ENCODE results near the gene IFNL1.
"Not testable (repeated sequence)": the region's sequence is repeated elsewhere in the genome, so short reads cannot be mapped to it uniquely, and the experiment has no call there.

The IFNL1 gene

GRCh38 chr19:39263912-39264305 lies 32.3 kb upstream of the IFNL1 start:
- TF ChIP-seq REST (IDR thresholded peaks at IDR 0.05; ENCODE audit: insufficient read depth in 1 of 2, low read depth in 2 of 2, low read length in 2 of 2), result no peak
- no peak for TF ChIP-seq TAF1 (IDR thresholded peaks at IDR 0.05; ENCODE audit: borderline replicate concordance, insufficient read depth, low read length)
- TF ChIP-seq FOXP2 (optimal IDR thresholded peaks at IDR 0.05; ENCODE audit: borderline replicate concordance, extremely low read depth, extremely low read length, insufficient read depth), result no peak
- TF ChIP-seq SIN3A (IDR thresholded peaks at IDR 0.05; ENCODE audit: borderline replicate concordance, insufficient read depth, low read length), result no peak
- no peak for TF ChIP-seq POLR2AphosphoS5 (IDR thresholded peaks at IDR 0.05; ENCODE audit: low read depth, low read length)

- TF ChIP-seq SIN3A (IDR thresholded peaks at IDR 0.05; ENCODE audit: borderline replicate concordance, insufficient read depth, low read length) (no peak), FOXP2 (optimal IDR thresholded peaks at IDR 0.05; ENCODE audit: borderline replicate concordance, extremely low read depth, extremely low read length, insufficient read depth) (no peak), TAF1 (IDR thresholded peaks at IDR 0.05; ENCODE audit: borderline replicate concordance, insufficient read depth, low read length) (no peak), POLR2AphosphoS5 (IDR thresholded peaks at IDR 0.05; ENCODE audit: low read depth, low read length) (no peak), REST (IDR thresholded peaks at IDR 0.05; ENCODE audit: insufficient read depth in 1 of 2, low read depth in 2 of 2, low read length in 2 of 2) (no peak)
Observed at GRCh38 chr19:39264306-39265290, 31.6 kb upstream of the IFNL1 start.

GRCh38 chr19:39265321-39265916 lies 30.8 kb upstream of the IFNL1 start:
- no peak for TF ChIP-seq REST (IDR thresholded peaks at IDR 0.05; ENCODE audit: insufficient read depth in 1 of 2, low read depth in 2 of 2, low read length in 2 of 2)
- no peak for TF ChIP-seq FOXP2 (optimal IDR thresholded peaks at IDR 0.05; ENCODE audit: borderline replicate concordance, extremely low read depth, extremely low read length, insufficient read depth)
- no peak for TF ChIP-seq POLR2AphosphoS5 (IDR thresholded peaks at IDR 0.05; ENCODE audit: low read depth, low read length)

GRCh38 chr19:39268085-39268484 lies 28.1 kb upstream of the IFNL1 start, which contains the start of gene IFNL2:
IFNL2 (plus strand) TSS chr19:39268396; CDS start chr19:39268569, 173 bp downstream.
- TF ChIP-seq TAF1 (IDR thresholded peaks at IDR 0.05; ENCODE audit: borderline replicate concordance, insufficient read depth, low read length); REST (IDR thresholded peaks at IDR 0.05; ENCODE audit: insufficient read depth in 1 of 2, low read depth in 2 of 2, low read length in 2 of 2); POLR2AphosphoS5 (IDR thresholded peaks at IDR 0.05; ENCODE audit: low read depth, low read length): not testable (repeated sequence)

All from PFSK-1 (cell line).